Measurements from ENCODE around the gene TIMM9.
"Not testable (repeated sequence)": the region's sequence is repeated elsewhere in the genome, so short reads cannot be mapped to it uniquely, and the experiment has no call there.

TIMM9 gene

DNA sequence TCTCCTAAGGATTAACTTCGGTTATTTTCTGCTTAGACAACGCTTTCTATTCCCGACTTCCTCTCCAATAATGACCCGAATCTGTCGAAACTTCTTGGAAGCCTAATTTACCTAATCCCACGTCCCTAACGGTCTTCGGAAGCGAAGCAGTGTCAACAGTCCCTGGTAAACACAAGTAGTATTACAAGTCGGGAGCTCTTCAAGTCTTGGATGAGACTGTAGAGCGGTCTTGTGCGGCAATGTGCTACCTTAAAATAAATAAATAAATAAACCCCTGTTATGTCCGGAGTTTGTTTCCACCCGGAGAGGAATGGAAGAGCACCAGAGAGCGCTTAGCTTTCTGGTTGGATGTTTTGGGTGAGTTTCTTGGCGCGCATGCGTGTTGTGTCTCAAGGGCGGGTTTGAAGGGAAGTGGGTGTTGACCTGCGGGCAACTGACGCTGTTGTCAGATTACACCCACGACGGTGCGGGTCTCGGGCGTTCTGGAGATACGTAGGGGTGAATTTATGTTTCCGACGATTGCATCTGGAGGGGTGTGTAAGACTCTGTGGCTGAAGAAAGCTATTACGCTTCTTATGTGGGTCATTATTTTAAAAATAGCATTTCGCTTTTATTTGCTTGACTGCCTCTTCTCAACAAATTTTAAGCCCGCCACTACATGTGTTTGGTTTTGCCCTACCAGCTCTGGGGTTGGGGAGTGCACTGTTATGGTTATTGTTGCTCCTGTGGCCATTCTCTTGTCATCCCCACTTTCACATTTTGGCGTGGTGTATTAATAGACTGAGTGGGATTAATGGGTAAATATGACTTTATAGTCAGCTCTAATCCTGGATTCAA is at the start of gene TIMM9, which contains the start of gene KIAA0586:
TIMM9 (minus strand) TSS at position 251 of the 837 bp plus-strand sequence. CDS start 15,586 bp downstream, outside the sequence.
KIAA0586 (plus strand) TSS at position 439 of the 837 bp plus-strand sequence. CDS start 546 bp downstream, outside the sequence.
- peak; percentile 97 for DNase-seq

DNA sequence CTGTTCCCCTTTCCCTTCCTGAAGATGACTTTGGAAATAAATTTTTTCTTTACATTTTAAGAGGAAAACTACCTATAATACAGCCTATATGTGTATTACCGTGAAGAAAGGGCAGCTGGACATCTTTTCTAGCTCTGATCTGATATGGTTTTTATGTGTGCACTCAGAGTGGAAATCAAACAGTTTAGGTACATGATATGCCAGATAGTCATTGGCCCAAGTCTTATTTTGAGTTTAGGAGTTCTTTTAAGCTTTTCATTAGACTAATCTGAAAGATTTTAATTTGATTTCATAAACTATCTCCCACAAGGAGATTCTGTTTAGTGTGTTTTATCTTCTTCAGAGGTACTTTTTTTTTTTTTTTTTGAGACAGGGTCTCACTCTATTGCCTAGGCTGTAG is 49.0 kb upstream of the TIMM9 start:
- no peak for DNase-seq

- DNase-seq: no peak
Measured at GRCh38 chr14:58469309-58469708, 42.0 kb upstream of the TIMM9 start.

DNA sequence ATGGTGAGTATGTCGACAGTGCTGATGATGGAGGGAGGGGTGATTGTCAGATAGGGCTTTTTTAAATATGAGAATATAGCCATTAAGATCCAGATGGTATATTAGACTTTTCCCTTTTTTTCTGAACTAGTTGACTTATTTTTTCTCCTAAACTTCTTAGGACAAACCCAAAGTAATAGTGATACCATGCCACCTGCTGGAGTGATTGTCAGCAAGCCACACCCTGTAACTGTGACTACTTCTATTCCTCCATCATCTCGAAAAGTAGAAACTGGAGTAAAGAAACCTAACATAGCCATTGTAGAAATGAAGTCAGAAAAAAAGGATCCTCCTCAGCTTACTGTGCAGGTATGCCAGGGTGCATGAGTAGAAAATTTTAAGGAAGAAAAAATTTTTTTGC is 40.2 kb upstream of the TIMM9 start:
- DNase-seq: no peak

DNA sequence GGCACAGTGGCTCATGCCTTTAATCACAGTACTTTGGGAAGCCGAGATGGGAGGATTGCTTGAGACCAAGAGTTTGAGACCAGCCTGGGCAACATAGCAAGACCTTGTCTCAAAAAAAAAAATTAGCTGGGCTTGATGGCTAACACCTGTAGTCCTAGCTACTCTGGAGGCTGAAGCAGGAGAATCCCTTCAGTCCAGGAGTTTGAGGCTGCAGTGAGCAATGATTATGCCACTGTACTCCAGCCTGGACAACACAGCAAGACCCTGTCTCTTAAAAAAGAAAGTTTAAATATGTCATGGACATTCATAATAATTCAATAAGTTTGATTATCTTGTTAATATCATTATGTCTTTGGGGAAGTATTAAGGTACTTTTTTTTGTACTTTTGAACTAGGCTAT is 39.1 kb upstream of the TIMM9 start:
- no peak for DNase-seq

- no peak for DNase-seq
Measured at GRCh38 chr14:58465421-58465820, 38.1 kb upstream of the TIMM9 start.

DNA sequence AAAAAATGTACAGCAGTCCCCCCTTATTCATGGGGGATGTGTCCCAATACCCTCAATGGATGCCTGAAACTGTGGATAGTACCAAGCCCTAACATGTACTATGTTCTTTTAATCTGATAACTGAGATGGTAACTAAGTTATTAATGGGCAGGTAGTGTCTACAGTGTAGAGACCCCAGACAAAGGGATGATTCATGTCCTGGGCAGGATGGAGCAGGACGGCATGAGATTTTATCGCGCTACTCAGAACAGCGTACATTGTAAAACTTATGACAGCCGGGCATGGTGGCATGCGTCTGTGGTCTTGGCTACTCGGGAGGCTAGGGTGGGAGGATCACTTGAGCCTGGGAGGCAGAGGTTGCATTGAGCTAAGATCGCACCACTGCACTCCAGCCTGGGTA is 37.3 kb upstream of the TIMM9 start:
- DNase-seq: no peak

DNA sequence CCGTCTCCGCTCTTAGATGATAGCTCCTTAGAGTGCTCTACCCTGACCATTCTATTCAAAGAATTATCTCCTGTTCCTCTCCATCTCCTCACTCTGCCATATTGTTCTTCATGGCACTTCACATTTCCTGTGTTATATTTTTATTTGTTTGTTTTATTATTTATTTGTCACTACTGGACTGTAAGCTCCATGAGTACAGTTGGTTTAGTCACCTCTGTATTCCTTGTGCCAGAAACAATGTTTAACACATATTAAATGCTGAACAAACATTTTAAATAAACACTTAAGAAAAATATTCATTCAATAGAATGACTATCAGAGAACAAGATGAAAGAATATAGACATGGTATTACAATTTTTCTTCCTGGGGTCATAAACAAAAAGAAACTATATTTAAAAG is 35.8 kb upstream of the TIMM9 start:
- DNase-seq: no peak

- no peak for DNase-seq
Measured at GRCh38 chr14:58460772-58461171, 33.4 kb upstream of the TIMM9 start.

- DNase-seq: no peak
Measured at GRCh38 chr14:58455593-58456265, 28.4 kb upstream of the TIMM9 start.

- no peak for DNase-seq
Measured at GRCh38 chr14:58444627-58445026, 17.3 kb upstream of the TIMM9 start.

GRCh38 chr14:58439476-58439875 is 12.1 kb upstream of the TIMM9 start:
- no peak for DNase-seq

DNA sequence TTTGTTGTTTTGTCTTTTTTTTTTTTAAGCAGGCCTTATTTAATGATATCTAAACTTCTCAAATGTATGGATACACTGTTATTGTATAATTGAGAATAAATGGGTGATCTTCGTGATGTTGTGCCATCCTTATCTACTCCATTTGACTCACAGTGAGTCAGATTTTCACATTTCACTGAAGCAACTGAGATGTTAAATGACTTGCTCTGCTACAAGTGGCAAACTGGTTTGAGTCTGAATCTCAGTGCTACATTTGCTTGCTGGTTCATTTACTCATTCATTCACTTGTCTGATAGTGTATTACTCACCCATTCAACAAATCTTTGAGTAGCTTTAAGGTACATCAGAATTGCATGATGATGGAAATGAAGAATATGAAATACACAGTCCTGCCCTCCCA is 2.8 kb upstream of the TIMM9 start:
- no peak for DNase-seq

- DNase-seq: peak; percentile 17
Measured at GRCh38 chr14:58428118-58428683, 870 bp upstream of the TIMM9 start.

- peak; percentile 57 for DNase-seq
Measured at GRCh38 chr14:58426670-58427280, 556 bp downstream of the TIMM9 start.

DNA sequence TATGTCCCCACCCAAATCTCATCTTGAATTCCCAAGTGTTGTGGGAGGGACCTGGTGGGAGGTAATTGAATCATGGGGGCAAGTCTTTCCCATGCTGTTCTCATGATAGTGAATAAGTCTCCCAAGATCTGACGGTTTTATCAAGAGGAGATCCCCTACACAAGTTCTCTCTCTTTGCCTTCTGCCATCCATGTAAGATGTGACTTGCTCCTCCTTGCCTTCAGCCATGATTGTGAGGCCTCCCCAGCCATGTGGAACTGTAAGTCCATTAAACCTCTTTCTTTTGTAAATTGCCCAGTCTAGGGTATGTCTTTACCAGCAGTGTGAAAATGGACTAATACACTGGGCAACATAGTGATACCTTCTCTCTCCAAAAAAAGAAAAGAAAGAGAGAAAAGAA is 10.4 kb downstream of the TIMM9 start:
- not testable (repeated sequence) for DNase-seq

- DNase-seq: no peak
Measured at GRCh38 chr14:58415636-58416547, 11.4 kb downstream of the TIMM9 start.

- no peak for DNase-seq
Measured at GRCh38 chr14:58414845-58415244, 12.5 kb downstream of the TIMM9 start.

GRCh38 chr14:58408681-58409215 is 18.6 kb downstream of the TIMM9 start:
- DNase-seq: no peak

- no peak for DNase-seq
Measured at GRCh38 chr14:58401587-58401986, 25.7 kb downstream of the TIMM9 start.

GRCh38 chr14:58398895-58399294 is 28.4 kb downstream of the TIMM9 start:
- no peak for DNase-seq

DNA sequence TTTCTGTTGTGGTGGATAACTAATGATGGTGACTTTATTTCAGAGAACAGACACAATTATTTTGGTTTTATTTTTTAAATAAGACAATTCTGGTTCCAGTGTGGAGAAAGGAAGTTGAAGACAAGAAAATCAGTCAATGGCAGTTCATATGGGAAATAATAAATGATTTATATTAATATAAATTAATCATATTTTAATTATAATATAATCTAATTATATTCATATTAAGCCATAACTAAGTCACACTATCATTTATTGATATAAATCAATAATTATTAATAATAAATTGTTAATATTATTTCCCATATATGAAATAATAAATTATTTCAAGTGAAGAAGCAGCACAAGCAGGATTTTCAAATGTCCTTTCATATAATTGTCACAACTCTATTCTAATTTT is 28.8 kb downstream of the TIMM9 start:
- DNase-seq: no peak
